GM12865 (cell line): ENCODE data around the gene OR14A16.

Source experiments
- DNase-seq: peaks from one replicate; pipeline ENCODE4 v3.0.0; 2010; ENCODE audit warnings: low read depth
- H3K4me3 ChIP-seq: 2 replicates; pipeline ENCODE4 v1.5.1; 2011; ENCODE audit warnings: mild to moderate bottlenecking, low read depth, low read length, control low read depth
- TF ChIP-seq, protein P1 (sequence below): IDR thresholded peaks from 2 replicates; pipeline ENCODE4 v1.5.1; 2011; ENCODE audit warnings: low read length, control low read depth, low read depth, inconsistent platforms; ENCODE audit not compliant: insufficient read depth; ENCODE audit errors: missing control alignments

The OR14A16 gene

DNA sequence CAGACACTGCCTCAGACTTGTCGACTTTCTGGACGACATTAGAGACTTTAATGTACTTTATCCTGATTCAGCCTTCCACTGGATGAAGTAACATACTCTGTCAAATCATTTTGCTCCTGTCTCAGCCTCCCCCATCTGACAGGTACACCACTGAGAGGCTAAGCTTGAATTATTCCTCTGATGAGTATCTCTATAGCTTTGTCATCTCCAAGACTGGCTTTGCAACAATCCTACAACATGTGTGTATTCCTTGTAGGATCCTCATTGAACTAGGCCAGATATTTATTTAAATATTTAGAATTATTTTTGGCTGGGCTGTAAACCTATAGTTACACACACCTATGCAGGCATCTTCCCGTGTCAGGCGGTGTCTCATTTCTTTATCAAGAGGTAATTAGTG, 32.0 kb upstream of the OR14A16 start:
- H3K4me3 ChIP-seq, result no peak overlapping the region
- no peak for DNase-seq
- TF ChIP-seq, protein P1, sequence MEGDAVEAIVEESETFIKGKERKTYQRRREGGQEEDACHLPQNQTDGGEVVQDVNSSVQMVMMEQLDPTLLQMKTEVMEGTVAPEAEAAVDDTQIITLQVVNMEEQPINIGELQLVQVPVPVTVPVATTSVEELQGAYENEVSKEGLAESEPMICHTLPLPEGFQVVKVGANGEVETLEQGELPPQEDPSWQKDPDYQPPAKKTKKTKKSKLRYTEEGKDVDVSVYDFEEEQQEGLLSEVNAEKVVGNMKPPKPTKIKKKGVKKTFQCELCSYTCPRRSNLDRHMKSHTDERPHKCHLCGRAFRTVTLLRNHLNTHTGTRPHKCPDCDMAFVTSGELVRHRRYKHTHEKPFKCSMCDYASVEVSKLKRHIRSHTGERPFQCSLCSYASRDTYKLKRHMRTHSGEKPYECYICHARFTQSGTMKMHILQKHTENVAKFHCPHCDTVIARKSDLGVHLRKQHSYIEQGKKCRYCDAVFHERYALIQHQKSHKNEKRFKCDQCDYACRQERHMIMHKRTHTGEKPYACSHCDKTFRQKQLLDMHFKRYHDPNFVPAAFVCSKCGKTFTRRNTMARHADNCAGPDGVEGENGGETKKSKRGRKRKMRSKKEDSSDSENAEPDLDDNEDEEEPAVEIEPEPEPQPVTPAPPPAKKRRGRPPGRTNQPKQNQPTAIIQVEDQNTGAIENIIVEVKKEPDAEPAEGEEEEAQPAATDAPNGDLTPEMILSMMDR, result no peak

DNA sequence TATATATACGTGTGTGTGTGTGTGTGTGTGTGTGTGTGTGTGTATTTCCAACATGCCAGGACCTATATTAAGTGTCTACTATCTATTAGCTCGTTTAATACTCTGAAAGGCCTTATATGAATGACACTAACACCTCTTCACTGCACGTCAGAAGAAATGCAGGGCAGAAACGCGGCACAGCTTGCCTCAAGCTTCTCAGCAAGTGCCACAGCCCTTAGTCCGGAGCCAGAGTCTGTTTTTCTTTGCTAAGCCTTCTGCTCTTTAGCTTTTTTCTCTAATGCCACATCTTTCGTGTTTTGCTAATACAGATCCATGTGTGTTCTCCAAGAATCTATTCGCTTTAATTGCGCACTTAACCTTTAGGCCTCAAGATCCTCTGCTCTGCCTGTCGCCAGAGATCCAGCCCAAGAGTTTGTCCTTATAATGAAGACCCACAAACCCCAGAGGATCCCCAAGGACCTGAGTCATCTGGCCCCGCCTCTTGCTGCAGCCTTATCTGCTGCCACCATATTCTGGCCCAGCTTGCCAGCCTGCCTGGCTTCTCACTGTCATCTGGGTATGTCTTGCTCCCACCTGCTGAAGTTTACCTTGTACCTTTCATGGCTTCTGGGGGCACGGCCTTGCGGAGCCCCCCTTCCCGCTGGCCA, 31.1 kb upstream of the OR14A16 start:
- no peak for DNase-seq
- H3K4me3 ChIP-seq, result no peak overlapping the region
- TF ChIP-seq, protein P1, result no peak

DNA sequence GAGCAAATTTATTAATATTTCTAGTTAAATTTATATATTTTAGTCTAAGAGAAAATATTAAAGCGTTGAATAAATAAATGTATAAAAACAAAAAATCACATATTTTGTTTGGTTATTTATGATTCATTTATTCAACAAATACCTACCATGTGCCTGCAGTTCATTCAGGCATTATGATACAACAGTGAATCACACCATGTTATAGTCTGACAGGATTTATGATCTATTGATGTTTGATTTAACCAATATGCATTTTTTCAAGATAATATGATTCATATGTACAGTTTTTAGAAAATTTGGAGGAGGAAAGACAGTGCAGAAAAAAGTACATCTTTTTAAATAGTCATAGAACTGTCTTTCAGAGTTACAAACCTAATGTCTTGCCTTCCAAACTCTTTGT, 25.7 kb upstream of the OR14A16 start:
- TF ChIP-seq, protein P1, result no peak
- no peak for DNase-seq
- H3K4me3 ChIP-seq, result no peak overlapping the region

DNA sequence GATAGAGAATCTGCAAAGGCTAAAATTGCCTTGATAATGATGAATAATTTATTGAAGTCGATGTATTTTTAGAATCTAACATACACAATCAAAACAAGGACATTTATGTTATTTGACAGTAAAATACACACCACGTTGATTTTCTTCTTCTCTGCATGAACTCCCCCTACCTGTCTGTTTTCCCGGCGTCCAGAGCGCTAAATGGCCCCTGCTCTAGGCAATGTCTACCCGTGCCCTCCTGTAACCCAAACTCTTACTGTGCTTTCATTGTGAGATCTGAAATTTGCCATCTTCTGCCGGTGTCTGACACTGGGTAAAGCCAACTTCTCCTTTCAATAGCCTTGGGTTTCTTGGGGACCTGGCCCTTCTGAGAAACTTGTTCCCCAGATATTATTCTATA, 24.4 kb upstream of the OR14A16 start:
- TF ChIP-seq, protein P1, result no peak
- DNase-seq, result no peak
- H3K4me3 ChIP-seq, result no peak overlapping the region

DNA sequence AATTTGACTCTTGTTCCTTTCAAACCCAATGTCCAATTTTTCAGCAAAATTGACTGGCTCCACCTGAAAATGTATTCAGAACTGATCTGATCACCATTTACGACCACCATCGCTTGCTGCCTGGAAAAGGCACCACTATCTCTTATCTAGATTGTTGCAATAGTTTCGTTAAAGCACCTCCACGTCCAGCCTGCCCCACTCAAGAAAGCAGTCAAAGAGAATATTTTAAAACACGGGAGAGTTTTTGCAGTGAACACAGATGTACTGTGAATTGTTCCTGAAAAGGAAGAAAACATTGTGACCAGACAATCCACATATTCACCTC, 21.7 kb upstream of the OR14A16 start:
- TF ChIP-seq, protein P1, result no peak
- H3K4me3 ChIP-seq, result no peak overlapping the region
- DNase-seq, result no peak

DNA sequence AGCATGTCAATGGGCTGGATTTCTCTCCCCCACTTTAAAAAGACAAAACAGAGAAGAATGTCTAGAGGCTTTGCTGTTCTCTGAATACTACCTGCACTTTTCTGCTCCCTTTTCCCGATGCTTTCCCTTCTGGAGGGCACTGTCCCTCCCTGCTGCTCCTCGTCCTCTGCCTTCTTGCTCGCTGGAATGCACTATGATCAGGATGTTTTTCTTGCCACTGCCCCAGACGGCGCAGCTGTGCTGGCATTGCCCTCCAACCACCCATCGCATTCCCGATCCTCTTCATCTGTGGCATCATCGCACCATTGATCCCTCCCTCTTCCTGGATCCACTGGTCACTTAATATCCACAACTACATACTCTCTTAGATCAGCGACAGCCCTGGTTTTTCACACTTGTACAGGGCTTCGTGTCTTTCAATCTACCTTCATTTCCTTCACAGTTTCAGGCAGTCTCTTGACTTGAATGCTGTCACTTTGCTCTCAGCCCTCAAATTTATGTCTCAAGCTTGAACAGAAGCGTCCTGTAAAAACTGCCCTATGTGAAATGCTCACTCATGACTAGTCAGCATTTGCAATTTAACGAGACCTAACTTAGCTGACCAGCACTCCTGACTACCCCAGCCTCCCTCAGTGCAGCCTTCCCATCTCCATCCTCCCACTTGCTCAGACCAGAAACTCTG, 21.2 kb upstream of the OR14A16 start:
- TF ChIP-seq, protein P1, result no peak
- no peak for DNase-seq
- H3K4me3 ChIP-seq, result no peak overlapping the region

DNA sequence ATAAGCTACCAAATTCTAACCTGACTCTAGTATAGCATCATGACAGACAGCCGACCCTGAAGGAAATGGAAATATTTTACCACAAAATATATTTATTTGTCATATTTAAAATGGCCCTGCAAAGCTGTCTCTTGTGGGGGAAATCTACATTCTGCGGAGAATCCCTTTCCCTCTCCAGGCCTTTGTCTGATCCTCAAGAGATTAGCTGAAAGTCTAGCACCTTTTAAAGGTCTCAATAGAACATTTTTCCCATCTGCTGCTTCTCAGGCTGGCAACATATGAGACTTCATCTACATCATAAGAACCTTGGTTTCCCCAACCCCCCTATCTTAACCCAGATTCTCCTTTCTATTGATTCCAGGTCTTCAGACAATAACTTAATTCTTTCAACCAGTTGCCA, 19.5 kb upstream of the OR14A16 start:
- no peak for DNase-seq
- TF ChIP-seq, protein P1, result no peak
- no peak overlapping the region for H3K4me3 ChIP-seq
